DMS114 treated with DMSO at 0.1 percent for 48 hours (cell line): Measurements from ENCODE around the gene CNTNAP2.

ENCODE experiments used
- DNase-seq: peaks from one replicate; lab custom pipeline; 2025; ENCODE audit not compliant: unreplicated experiment; lab: John Stamatoyannopoulos, UW

The CNTNAP2 gene

DNA sequence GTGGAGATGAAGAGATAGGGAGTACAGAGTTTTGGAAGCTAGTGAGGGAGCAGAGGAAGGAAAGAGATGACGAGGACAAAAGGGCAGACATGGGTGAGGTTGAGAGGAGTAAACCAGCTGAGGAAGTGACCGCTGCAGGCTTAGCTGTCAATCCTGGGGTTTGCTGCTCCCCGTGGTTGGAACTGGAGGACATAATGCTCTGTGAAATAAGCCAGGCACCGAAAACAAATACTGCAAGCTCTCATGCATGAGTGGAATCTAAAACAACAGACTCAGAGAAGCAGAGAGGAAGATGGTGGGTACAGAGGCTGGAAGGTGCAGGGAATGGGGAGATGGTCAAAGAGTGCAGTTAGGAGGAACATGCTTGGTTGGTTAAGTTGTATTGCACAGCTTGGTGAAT lies 1991.8 kb downstream of the CNTNAP2 start:
- DNase-seq, result no peak

DNA sequence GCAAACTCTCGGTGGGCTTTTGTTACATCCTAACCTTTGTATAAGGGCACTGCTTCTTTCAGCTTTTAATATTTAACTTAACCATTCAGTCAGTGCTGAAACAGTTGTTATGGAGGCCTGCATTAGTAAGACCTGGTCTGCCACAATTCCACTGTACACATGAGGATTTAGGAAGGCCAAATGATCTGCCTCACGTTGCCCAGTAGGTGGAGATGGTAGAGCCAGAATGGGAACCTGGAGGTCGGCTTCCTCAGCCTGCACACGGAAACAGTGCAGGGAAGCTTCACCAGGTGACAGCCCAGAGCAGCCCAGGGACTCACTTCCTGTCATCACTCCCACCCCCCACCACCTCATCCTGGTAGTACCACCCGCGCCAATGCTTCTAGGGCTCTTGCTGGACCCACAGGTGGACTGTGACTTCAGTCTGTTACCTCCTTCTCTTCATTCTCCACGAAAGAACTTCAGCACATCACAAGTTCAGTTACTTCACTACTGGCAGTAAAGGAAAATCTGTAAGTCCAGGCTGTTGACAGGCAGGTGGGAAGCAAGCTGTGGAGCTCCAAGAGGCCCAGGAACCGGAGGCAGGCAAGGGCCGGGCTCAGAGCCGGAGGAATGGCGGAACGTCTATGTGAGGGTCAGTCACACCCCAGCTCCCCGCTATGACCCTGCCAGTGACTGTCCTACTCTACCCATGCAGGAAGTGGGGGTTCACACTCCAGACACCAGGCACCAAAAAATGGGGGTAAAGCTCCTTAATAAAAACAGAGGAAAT lies 1993.7 kb downstream of the CNTNAP2 start:
- peak; percentile 2 for DNase-seq

DNA sequence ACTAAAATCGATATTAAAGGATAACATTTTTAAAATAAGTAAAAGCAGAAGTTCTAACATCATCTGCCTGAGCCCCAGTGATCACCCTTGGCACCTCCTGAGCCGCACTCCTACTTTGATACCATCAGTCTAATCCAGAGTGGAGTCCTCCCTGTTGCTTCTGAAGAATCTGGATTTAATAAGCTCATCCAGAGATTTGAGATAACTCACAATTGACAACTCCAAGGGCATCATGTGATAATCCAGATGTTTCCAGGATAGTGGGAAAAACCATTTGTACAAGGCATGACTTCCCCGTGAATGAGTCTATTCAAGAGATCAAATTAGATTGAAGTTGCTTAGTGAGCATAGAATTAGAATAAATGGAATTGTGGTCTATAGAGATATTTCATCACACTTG lies 1998.2 kb downstream of the CNTNAP2 start:
- DNase-seq, result no peak

DNA sequence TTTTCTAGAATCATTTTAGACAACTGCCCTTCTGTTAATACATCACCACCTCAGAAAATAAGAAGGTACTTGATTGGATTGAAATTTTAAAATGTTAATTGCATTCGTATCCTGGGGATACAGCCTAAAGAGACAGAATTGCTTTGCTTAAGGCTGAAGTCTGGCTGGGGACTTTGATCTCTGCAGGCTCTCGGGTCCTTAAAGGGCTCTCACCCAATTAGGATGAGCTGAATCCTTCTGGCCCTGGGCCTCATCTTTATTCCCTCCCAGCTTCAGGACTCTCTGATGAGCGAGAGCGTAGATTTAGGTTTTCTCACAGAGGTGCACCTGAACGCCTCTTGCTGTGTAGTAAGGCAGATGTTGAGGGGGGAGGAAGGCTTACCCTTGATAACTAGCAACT lies 1998.7 kb downstream of the CNTNAP2 start:
- DNase-seq, result no peak

DNA sequence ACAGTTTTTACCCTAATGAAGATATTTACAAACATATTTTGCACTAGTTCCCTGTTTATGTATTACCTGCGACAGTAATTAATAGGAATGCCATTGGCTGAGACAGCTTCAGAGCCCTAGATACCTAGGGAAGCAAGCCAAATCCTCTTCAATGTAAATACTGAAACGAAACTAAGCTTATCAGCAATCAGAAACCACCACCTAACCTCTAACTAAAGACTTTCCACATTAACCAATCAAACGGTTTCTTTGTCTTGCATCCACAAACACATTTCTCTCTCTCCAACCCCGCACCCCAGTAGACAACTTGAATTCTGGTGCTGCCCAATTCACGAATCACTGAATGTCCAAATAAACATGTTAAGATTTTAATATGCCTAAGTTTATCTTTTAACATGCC lies 1999.6 kb downstream of the CNTNAP2 start:
- DNase-seq, result no peak

DNA sequence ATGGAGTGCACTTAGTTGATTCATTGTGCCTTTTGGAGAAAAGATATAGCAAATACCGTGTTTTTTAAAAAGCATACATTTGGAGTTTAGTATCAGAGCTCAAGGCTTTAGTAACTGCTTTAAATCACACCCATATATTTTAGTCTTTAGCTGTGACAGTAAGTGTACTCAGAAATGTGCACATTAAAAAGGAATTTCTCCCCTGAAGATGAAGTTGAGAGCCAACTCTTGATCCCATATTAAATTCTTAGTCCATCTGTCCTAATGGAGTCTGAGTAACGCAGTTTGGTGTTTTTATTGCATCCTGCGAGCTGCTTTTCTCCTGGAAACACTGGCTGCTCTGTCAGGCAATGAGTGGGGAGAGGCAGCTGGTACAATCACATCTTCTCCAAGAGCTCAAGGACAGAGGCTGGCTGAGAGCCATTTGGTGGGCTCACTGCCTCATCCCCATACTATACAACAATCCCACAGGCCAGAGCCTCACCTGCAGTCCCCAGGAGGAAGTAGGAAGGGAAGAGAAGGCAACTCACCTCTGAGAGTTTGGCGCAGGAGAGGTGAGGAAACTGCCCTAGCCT lies 2000.3 kb downstream of the CNTNAP2 start:
- DNase-seq, result no peak

DNA sequence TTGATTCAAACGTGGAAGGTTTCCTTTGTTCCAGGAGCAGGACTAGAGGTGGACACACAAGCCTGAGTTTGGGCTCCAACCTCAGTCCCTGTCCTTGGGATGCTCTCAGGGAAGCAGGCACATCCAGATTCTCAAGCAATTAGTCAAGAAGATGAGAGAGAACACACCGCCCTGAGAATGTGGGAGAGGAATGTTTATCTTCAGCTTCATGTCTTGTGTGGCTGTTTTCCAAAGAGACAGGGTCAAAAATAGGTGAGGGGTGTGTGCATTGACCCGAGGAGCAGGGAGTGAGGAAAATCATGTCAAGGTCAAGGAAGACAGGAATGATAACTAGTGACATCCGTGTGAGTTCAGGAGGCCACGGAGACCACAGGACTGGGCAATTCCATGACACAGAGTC lies 2001.8 kb downstream of the CNTNAP2 start:
- DNase-seq, result no peak

DNA sequence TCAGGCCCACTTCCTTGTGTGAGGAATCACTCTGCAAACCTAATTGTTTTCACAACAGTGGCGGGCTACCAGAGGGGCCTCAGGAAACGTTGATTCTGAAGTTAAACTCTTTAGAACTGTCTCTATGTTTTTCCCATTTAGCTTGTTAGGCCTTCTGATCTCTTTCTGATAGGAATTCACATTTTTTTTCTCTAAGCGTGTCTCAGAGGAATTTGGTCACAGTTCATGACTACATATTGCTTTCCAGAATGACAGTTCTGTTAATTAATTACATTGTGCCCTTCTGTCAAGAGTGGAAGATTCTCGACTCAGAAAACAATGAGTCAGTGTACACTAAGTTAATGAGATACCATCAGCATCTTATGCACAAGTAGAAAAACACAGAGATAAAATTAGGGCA lies 2004.8 kb downstream of the CNTNAP2 start:
- DNase-seq, result no peak

DNA sequence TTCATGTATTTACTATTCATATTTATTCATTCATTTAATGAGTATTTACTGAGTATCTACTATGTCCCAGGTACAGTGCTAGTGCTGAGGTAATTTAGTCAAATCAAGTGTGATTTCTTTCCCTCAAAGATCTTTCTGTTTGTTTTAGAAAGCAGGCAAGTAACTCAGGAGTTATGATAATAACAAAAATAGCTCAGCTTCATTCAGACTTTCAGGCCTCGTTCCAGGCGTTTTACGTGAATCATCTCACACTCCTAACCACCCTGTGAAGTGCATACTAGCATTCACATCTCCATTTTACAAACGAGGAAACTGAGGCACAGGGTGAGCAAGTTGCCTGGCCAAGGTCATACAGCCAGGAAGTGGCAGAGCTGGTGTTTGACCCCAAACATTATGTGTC lies 2005.2 kb downstream of the CNTNAP2 start:
- no peak for DNase-seq

DNA sequence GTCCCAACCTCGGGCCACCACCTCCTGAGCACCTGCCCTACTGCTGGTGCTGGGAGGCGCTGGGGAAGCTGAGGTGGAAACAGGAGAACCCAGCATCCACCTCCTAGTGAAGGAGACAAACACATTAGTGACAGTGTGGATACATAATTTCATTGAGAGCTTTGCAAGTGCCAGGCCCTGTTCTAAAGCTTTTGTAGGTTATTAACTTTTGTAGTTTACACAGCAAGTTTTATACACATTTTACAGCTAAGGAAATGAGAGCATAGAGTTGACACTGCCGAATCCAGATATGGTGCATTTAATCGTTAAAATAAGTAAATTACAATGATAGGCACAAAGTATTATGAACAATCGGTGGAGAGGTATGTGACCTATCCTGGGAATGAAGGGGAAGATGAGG lies 2007.9 kb downstream of the CNTNAP2 start:
- no peak for DNase-seq

DNA sequence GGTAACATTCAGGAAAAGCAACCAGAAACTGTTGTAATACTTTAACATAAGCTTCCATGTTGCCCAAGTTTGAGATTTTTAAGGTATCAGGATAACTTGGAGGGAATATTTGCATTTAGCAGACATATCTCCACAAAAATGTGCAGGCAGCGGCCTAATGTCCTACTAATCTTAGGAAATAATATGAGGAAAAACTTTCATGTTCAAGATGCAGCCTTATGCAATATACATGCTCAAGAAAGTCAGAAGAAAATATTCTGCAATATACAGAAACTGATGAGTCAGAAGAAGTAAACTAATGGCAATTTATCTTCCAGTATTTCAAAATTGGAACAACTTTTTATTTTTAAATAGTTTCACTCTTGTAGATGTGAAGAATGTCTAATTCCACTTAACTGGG lies 2010.8 kb downstream of the CNTNAP2 start:
- no peak for DNase-seq

DNA sequence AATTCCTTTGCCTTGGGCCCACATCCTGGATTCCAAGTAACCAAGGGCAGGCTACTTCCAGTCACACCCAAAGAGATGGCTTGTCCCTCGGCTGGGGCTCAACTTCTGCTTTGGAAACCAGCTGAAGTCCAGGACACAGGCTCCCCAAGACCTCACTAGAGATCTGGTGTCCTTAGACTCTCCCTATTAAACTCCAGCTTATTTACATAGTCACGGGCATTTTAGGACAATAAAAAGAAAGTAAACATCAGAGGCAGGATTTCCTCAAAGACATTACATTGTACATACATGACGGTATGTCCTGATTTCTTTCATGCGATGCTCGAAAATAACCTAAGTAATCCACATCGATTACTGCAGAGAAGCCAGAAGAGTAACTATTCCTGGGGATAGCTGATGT lies 2012.4 kb downstream of the CNTNAP2 start:
- no peak for DNase-seq

DNA sequence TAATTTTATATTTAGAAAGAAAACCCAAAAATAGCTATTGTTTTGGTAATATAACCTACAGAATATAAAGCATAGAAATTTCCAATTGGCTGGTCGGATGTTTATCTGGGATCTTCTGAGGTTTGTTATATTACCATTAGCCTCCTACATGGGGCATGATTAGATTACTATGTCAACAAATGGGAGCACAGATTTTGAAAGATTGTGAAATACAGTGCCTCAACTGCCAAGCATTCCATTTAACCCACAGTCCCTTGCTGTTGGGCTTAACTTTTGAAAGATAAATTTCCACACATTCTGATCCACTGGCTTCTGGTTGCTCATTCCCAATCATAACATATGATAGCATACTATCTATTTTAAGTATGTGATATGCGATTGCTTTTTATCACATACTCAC lies 2018.5 kb downstream of the CNTNAP2 start:
- no peak for DNase-seq

DNA sequence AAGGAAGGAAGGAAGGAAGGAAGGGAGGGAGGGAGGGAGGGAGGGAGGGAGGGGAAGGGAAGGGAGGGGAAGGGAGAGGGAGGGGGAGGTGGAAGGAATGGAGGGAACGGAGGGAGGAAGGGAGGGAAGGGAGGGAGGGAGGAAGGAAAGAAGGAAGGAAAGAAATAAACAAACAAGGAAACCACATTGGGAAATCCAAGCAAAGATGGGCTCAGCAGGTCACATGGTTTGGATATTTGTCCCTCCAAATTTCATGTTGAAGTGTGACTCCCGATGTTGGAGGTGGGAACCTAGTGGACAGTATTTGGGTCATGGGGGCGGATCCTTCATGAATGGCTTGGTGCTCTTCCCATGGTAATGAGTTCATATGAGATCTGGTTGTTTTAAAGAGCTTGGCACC lies 2019.4 kb downstream of the CNTNAP2 start:
- no peak for DNase-seq

DNA sequence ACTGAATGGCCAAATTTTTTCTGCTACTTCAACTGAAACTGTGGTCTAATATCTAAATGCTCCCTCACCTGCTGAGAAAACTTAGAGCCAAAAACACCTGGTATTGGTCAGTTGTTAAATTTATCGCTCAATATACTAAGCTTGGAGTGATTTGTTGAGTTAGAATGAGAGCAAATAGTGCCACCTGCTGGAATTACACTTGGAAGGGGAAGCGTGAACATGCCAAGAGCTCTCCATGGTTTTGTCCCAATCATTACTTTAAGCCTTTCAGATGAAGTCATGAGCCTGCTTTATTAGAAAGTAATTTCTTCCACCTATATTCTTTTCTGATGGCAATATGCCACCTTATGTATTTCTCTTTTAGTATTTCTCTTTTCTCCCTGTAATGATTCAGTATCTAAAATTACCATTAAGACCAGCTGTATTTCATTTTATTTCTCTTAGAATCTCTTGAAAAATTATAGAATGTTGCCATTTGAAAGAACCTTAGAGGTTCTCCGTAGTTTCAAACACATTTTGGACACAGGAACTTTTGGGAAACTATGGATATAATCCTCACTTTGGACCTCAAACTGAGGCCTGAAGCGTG lies 2026.2 kb downstream of the CNTNAP2 start:
- DNase-seq, result peak; percentile 25

DNA sequence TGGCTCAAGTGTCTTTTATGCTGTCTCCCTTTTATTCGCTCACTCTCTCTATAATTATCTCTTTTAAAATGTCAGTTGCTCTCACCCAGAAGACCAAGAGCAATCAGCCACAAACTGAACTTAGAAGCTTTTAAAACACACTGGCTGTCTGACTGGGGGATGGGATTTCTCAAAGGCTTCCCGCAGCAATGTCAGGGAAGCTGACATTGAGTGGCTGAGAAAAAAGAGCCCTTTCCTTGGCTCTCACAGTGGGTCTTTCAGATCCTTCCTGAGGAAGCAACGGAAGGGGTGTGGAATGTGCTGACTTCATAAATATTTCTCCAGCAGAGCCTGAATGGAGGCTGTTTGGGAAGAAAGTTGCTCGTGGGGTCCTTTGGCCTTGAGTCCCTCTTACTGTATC lies 2028.2 kb downstream of the CNTNAP2 start:
- no peak for DNase-seq

DNA sequence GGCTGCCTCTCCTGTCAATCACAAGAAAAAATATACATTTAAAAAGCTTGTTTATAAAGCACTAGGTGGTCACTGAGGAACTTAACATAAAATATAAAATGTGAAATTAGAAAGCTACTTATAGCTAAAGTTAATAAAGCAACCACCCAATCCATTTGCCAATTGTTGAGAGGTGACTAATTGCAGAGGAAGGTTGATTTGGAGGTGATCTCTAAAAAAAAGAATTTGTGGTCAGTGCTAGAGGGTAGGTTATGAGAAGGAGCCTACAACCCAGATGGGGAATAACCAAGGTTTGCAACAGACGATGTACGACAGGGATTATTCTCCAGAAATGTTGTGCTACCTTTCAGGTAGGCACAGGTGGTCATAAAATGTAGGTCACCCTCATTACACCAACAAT lies 2029.7 kb downstream of the CNTNAP2 start:
- no peak for DNase-seq

DNA sequence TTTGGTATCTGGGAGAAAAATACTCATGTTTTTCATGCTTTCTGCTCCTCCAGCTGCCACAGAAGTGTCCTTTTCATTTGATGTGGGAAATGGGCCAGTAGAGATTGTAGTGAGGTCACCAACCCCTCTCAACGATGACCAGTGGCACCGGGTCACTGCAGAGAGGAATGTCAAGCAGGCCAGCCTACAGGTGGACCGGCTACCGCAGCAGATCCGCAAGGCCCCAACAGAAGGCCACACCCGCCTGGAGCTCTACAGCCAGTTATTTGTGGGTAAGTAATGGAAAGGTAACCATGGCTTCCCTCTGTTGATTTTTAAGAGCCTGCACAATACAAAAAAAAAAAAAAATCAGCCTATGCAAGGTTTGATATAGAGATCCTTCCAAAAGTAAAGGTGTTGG lies 2030.8 kb downstream of the CNTNAP2 start:
- no peak for DNase-seq

DNA sequence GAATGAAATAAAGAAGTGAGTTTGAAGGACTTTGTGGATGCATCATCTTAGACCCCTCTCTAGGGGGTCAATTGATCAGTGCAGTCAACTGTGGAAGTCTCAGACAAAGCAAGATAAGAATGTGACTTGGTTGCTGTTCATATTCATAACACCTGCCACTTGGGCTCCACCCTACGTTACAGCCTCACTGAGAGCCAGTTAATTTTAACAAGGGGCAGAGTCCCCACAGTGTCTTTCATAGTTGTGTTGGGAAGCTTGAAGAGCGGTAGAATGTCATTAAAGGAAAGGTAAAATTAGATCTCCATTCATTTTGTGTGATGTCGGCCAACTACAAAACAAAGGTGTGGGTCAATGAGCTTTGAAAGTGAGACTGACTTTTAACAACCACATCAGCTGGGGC lies 2031.9 kb downstream of the CNTNAP2 start:
- no peak for DNase-seq

DNA sequence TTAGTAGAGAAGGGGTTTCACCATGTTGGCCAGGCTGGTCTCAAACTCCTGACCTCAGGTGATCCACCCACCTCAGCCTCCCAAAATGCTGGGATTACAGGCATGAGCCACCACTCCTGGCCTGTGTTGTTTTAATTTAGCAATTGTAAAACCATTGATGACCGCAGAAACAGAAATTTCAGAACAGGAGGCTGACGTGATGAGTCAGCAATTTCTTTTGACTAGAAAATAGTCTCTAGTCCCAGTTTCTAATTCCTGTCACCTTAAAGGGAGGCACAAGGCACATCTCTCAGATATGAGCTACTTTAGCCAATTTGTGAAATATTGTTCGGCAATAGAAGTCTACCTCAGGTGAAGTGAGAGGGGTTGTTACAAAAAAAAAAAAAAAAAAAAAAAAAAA lies 2033.1 kb downstream of the CNTNAP2 start:
- DNase-seq, result no peak

DNA sequence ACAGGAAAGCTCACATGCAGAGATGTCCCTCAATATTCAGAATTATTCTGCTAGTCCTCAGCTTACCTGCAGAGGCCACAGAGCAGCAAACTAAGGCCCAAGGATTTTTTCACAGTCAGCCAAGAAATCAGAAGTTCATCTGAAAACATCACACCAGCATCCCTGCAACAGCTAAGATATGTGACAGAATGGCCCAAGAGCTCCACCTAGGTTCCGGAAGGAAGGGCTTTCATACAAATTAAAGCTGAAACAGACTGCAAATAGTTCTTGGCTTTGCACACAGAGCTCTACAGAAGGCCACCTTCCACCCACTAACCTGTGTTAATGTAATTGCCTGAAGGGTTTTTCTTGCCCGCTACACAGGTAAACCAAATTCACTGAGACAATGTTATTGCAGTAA lies 2035.2 kb downstream of the CNTNAP2 start:
- DNase-seq, result no peak

DNA sequence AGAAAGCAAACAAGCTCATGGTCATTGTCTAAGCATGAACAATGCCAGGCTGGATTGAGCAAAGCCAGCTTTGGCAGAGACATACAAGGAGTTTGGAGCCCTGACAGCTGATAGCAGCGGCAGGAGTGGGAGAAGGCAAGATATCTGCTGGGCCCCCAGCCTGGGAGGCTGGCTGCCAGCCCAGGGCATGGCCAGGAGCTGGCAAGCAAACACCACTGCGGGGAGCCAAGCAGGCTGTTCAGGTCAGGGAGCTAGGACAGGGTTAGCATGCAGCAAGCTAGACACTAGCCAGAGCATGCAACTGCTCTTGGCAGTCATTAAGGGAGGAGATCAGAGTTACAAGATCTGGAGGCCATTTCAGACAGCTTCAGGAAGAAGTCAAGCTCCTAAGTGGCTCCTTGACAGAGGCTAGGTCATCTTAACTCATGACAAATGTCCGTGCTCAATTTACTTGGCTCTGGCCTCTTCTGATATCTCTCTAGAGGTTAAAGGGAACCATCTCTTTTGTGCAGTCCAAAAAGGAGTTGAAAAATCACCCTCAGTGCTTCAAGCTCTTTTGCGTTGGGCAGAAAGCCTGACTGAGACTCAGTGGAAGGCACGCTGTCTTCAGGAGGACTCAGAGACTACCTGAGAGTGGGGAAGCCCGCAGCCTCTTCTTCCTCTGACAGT lies 2037.1 kb downstream of the CNTNAP2 start:
- DNase-seq, result no peak
